MV-4-11 (cell line): Measurements from ENCODE around the gene SSNA1.

Source experiments
- DNase-seq: peaks from one replicate; lab custom pipeline; 2025; lab: John Stamatoyannopoulos, UW

Gene SSNA1

DNA sequence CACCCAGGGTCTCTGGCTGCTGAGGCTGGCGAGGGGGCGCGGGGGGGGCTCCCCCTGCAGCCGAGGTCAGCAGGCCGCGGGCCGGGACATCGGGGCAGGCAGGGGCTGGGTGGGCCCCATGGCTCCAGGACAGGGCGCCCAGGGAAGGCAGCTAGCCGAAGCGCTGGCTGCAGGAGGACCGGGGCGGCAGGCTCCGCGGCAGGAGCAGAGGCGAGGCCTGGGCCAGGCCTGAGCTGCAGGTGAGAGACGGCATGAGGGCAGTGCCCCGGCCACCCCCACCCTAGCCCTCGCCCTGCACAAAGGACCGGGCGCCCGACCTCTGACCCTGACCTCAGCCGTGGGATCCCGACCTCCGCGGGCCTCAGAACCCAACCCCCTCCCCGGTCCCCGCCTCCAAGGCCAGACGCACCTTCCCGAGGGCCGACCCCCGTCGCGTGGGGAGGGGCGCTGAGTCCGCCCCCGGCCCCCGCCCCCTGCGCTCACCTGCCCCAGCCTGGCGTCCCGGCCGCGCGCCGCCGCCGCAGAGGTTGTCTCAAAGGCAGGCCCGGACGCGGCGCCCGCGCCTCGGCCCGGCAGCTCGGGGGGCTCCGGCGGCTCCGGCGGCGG lies 33.1 kb downstream of the SSNA1 start:
- no peak for DNase-seq

DNA sequence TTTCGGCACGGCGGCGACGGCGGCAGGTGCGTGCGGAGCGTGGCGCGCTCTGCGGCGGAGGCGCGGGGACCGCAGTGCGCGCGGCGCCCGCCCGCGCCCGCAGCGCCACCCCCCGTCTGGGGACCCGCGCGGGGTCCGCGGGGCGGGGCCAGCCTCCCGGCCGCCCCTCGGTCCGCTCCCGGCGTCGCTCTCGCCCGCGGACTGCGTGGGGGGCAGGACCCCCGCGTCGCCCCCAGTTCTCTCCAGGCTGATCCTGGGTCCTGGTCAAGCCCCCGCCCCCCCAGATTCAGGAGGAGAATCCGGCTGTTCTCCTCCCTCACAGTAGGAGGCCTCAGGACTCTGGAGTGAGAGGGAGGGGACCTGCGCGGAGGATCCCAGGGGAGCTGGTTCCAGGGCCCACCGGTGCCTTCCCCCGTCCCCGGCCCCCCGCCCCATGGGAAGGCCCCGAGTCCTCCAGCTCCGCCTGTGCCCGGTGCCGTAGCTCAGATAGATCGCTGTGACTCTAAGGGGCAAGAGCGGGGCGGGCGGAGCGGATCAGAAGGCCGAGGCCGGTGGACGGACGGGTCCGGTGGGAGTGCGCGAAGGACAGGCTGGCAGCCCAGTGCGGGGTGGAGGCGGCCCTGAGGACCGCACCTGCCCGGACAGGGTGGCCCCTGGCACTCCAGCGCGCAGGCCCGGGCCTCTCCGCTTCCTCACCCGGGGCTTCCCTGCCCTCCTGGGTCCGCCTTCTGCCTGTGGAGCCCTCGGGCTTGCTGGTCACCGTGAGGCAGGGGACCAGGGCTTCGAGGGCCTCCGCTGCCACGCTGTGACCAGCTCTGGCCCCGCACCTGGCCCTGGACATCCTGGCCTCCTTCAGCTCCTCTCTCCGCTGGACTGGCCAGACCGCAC lies 34.0 kb downstream of the SSNA1 start, which contains the start of gene RNF208:
Gene RNF208, minus strand, starts transcription at position 51 of the 888 bp plus-strand sequence. CDS start 1,028 bp downstream, outside the sequence.
- DNase-seq: no peak

DNA sequence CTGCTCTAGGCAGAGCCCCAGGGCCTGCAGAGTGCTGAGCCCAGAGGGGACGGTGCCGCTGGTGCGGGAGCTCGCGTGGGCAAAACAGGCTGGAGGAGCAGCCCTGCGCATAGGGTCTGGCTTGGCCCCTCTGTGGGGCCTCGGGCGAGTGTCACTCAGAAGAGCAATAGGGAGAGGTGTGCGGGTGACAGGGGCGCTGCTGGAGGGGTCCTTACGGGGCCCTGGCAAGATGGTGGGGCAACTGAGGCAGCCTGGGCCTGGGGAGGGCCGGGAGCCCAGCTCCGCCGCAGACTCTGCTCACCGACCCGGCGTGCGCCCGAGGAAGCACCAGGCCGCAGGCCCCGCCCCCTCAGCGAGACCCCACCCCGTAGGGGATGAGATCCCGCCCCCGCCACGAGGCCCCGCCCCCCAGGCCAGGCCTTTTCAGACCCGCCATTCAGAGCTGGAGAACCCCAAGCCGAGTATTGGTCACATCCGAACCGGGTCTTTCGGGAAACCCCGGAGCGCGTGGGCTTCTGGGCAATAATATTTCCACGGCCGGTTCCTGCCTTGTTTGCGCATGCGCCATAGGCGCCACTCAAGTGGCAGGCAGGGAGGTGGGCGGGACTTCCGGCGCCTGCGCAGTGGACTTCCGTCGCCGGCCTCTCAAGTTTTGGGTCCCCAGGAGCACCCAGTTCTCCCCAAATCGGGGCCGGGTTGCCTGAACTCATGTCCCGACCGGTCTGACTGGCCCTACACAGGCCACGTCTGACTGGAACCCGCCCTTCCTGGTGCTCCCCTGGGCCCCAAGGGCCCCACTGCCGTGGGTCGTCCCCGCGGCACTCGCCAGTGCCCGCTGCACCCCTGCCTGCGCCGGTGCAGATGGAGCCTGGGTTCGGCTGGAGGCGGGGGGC lies 34.8 kb downstream of the SSNA1 start:
- DNase-seq: peak; percentile 99

DNA sequence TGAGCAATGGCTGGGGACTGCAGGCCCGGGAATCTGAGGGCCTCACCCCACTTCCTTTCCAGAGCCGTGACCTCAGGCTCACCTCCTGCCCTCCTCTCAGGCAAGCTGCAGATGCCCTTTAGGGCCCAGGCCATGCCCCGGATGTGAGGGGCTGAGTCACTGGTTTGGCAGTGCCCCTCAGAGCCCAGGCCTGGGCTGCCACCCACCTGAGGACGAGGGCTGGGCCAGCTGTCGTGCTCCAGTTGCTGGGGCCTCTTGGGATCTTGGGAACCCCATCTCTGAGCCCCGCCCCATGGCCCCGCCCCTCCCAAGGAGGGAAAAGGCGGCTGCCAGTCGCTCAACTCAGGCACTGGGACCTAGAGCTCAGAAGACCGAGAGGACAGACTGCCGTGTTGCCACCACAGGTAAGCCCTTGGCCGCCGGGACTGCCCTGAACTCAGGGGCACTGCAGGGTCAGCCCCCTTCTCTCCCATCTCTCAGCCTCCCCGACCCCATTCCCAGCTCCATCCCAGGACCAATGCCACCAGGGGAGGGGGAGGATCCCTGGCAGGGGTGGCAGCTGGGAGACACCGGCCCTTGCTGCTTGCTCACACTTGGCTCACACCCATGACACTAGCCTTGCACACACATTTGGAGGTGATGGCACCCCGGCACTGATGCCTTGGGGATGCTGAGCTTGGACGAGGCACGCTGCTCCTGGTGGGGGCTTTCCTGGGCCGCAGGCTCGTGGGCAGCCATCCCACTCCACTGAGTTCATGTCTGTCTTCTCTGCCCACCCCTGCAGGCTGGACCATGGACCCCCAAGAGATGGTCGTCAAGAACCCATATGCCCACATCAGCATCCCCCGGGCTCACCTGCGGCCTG lies 36.6 kb downstream of the SSNA1 start, which contains the start of gene CYSRT1:
Gene CYSRT1, plus strand, starts transcription at position 345 of the 865 bp plus-strand sequence. Its CDS starts 448 bp downstream, at position 793.
- peak; percentile 76 for DNase-seq

DNA sequence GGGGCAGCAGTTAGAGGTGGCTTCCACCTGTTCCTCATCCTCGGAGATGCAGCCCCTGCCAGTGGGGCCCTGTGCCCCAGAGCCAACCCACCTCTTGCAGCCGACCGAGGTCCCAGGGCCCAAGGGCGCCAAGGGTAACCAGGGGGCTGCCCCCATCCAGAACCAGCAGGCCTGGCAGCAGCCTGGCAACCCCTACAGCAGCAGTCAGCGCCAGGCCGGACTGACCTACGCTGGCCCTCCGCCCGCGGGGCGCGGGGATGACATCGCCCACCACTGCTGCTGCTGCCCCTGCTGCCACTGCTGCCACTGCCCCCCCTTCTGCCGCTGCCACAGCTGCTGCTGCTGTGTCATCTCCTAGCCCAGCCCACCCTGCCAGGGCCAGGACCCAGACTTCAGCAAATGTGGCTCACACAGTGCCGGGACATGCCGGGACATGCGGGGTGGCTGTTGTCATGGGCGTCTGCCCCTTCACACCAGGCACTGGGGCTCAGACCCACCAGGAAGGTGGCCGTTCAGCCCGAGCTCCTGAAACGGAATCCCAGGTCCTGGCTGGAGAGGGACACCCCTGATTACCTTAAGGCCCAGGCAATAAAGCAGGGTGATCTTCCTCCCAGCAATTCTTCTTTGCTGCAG lies 37.3 kb downstream of the SSNA1 start:
- no peak for DNase-seq

DNA sequence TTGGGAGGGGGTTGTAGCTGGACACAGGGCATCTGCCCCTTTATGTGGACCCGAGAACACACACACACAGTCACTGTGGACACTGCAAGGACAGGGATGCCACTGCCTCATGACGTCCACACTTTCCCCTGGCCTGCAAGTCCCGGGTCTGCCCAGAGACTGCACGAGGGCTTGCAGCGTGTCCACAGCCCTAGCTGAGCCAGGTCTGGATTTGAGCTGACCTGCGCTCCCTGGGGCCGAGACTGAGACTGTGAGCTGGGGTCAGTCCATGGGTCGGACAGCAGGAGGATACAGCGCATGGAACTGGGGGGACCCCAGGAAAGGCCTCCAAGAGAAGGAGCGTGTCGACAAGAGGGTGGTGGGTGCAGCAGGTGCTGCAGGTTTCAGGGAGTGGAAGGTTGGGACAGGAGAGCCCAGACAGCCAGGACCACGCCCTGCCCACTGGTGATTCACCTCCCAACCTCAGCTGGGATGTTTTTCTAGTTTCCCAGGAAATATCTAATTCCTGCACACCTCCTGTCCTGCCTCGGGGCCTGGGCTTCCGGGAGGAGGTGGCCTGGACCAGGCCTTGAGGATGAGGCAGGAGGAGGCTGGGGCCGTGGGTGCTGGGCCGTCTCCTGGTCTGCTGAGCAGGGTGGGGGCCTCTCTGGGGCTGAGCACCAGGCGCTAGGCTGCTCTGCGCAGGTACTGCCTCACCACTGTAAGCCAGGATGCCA lies 38.0 kb downstream of the SSNA1 start:
- DNase-seq: no peak

DNA sequence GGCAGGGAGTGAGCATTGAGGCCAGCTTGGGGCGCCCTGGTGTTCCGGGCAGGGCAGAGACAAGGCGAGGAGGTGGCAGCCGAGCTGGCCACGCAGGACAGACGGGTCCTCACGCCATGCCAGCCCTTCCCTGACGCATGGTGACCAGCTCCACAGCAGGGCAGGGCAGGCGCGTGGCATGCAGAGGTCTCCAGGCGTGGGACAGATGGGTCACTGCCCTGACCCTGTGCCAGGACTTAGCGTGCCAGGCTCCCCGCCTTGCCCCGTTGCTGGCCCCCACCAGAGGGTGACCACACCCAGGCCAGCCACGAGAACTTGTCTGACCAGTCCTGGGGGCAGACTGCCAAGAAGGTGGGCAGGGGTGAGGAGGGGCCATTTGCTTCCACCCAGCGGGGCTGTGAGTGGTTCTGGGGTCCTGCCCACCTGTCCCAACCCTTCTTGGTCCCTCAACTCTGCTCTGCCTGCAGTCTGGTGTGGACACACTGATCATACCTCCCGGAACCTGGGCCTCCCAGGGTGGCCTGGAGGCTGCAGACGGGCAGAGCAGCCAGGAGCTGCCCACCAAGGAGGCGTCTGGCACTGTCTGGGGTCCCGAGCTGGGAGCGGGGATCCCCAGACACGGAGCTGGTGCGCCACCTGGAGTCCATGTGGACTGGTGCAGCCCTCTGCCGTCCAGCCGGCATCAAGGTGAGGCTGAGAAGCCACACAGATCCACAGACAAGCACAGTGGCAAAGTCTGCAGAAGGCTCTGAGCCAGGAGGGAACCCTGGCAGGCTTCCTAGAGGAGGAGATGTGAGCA lies 38.8 kb downstream of the SSNA1 start, which contains the start of gene RNF224:
Gene RNF224, plus strand, starts transcription at position 449 of the 799 bp plus-strand sequence. CDS start 834 bp downstream, outside the sequence.
- DNase-seq: peak; percentile 46

DNA sequence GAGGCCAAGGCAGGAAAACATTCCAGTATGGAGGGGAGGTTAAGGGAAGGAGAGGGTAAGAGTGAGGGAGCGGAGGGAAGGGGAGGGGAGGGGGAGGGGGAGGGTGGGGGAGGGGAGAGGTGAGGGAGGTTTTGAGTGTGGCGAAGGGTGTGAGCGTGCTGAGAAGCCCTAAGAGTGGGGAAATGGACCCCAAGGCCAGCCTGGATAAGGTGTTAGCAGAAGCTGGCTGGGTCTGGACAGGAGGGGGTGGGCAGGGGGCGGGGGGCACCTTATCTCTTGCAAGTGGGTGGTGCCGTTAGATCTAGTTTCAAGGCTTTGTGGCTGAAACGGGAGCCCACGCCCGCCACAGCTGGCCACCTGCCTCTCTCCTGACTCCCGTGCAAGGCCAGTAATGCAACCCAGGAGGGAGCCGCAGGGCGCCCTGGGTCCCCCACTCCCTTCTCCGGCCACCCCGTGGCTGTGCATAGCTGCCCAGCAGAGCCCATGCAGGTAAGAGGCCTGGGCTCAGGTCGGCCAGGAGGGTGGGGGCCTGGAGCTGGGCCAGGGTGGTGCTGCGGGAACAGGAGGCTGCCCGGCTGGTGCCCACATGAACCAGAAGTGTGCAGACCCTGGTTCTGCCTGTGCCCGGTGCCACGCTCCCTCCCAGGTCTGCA lies 39.5 kb downstream of the SSNA1 start:
- DNase-seq: no peak

DNA sequence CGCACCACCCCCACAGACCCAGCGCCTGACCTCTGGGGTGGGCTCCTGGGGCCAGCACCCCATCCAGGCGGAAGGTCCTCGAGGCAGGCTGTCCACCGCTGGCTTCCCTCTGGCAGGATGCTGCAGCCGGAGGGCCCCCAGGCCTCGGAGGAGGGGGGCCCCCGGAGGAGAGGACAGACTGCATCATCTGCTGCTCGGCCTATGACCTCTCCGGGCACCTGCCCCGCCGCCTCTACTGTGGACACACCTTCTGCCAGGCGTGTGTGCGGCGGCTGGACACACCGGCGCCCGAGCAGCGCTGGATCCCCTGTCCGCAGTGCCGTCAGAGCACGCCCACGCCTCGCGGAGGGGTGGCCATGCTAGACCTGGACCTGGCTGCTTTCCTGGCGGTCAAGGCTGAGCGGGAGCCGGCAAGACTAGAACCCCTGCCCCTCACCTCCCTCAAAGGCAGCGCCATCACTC lies 40.1 kb downstream of the SSNA1 start:
- DNase-seq: no peak

DNA sequence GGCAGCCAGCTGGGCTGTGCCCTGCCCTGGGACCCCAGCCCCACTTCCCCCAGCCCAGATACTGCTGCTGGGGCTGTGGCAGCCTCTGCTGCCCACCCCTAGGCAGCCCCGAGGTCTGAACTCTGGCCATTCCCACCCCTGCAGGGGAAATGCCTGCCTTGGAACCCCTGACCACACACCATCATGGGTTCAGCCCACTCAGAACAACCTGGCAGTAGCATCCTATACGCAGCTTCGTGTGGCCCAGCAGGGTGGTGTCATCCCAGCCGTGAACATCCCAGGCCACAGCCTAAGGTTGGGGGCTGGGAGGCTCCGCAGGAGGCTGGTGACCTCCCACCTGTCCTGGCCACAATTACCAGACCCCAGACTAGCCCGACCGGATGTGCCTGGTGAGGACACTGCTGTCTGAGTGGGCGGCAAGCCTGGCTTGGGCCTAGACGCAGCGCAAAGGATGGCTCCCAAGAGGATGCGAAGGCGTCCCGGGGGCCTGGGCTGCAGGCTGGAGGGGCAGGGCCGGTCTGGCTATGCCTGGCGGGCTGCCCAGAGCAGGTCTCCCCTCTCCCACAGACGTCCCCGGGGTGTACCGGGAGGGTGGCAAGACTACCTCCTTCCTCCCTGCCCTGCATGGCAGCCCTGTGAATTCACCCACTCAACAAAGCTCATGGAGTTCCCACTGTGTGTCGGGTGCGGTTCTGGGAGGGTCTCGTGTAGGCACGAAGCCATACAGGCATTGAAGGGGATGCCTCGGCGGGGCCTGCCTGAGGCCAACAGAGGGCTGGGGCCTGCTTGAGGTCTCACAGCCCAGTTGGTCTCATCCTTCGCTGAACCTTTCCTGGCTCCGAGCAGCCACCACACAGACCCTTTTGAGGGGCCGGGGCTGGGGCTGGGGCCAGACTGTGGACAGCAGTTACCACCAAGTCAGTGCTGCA lies 40.8 kb downstream of the SSNA1 start:
- no peak for DNase-seq

DNA sequence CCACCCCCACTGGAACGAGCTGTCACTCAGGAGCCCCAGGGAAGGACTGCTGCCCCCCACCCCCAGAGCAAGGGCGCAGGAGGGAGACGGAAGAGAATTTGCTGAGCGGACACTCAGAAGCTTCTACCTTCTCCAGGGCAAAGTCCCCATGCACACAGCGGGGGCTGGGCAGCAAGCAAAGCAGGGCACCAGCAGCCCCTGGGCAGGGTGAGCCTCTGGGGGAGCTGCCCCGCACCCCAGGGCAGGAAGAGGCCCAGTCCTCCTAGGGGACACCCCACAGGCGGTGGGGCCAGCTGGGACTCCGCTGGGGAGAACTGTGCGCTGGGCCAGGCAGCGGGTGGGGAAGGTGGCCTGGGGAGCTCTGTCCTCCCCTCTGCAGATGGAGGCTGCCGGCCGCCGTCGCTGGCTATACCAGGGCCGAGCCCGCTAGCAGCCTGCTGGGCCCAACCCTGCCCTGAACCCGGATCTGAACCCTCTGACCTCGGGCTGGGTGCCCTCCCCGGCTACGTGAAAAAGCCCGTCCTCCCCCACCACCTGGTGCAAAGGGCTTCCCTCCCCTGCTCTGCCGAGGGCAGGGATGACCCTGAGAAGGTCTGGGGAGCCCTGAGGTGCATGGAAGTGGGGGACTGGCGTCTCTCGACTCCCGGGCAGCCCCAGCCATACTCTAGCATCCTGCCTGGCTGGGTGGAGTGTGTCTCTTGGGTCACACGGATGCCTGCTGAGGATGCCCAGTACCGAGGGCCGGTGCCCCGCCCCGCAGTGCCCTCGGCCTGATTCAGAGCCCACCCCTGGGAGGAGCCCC lies 41.6 kb downstream of the SSNA1 start:
- DNase-seq: no peak

DNA sequence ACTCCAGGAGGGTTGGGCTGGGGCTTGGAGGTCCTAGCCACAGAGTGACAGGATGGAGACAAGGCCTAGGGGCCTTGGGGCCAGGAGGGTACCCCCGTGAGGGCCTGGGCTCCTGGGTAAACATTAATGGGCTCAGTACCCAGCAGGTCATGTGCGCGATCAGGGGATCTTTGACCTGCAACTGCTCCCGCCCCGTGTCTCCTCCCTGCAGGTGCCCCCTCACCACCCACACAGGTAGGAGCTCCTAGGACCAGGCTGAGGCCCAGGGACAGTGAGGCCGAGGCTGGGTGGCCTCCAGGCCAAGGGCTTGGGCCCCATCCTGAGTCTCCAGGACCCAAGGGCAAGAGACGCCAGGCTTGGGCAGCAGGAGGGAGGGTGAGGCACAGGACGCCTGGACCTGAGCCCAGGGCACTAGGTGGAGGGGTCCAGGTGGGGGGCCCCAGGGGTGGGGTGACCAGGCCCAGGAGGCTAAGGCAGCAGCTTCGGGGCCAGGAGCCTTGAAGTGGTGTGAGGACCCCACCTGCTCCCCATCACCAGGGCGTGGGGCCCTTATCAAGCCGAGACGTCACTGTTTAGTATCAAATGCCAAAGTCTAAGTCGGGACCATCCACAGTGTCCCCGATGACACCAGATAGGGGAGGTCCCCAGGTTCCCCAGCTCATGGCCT lies 42.4 kb downstream of the SSNA1 start, which contains the start of gene SLC34A3:
Gene SLC34A3, plus strand, starts transcription at position 197 of the 667 bp plus-strand sequence. CDS start 802 bp downstream, outside the sequence.
- no peak for DNase-seq

DNA sequence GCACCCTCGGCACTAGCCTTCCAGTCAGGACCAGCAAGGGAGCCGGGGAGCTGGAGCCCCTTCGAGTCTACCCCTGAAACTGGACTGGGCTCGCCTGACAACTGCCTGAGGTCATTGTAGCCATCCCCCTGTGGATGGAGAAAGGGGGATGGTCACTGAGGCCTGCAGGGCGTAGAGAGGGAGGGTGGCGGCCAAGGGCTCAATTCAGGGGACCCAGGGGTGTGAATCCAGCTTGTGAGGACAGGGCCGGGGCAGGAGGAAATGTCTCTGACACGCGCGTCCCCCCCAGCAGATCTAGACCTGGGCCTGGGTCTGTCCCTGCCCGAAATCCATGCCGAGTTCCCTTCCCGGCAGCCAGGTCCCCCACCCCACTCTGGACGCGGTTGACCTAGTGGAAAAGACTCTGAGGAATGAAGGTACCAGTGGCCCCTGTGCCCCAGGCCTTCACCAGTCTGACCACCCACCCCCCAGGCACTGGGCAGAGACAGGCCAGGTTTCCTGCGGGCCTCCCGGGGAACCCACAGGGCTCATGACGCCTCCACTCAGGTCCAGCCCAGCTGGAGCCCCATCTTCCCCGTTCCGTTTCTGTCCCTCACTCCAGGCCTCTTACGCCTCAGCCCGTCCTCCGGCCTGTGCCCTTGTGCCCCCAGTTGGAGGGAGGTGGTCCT lies 43.0 kb downstream of the SSNA1 start:
- no peak for DNase-seq

DNA sequence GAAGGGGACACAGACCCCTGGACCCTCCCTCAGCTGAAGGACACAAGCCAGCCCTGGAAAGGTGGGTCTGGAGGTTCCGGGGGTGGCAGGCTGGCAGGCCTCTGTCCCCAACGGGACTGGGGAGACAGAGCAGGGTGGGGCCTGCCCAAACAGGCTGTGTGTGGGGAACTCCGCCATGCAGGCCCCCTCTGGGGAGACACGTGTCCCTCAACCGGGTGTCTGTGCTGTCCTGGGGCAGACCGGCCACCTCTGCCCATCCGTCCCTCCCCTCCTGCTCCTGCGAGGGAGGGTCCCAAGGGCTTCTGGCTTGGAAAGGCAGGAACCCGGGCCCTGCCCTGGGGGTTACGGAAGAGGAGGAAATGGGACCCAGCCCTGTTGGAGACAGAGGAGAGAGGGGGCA lies 43.6 kb downstream of the SSNA1 start:
- no peak for DNase-seq

DNA sequence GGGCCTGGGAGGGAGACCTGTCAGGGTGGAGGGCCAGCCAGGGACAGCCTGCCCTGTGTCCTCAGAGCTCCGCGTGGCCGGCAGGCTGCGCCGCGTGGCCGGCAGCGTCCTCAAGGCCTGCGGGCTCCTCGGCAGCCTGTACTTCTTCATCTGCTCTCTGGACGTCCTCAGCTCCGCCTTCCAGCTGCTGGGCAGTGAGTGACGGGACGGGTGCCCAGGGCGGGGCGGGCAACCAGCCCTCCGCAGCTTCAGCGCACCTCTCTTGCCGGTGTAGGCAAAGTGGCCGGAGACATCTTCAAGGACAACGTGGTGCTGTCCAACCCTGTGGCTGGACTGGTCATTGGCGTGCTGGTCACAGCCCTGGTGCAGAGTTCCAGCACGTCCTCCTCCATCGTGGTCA lies 44.0 kb downstream of the SSNA1 start:
- DNase-seq: no peak
